Measurements from ENCODE around the gene EMX1. TPM values are rescaled to one million over a fixed set of nuclear protein-coding genes. Genes with fewer than 3 reads are reported as not detected.
A peak's percentile ranks its signal among the peaks of the same experiment; 100 is the strongest.

EMX1 gene
- total RNA-seq, 1 donor from 2014 or later = not detected

- H3K27me3 ChIP-seq = peaks cover 6% of the 10 kb centered on the region
- intact Hi-C loops (cut with DNase I) = no loop called here
These were observed 17.6 kb downstream of the EMX1 start for GRCh38 chr2:72934683-72935610.

GRCh38 chr2:72935611-72935957 lies 18.3 kb downstream of the EMX1 start:
- Histone ChIP-seq H3K9me3 (no peaks in the 10 kb centered on the region), H3K27ac (no peak overlapping the region), H3K4me3 (no peak overlapping the region), H3K36me3 (no peaks in the 10 kb centered on the region), H3K27me3 (no peaks in the 10 kb centered on the region), H3K4me1 (no peaks in the 10 kb centered on the region)
- intact Hi-C loops (cut with DNase I) = no loop called here
- TF ChIP-seq CTCF (IDR thresholded peaks at IDR 0.05) = no peak
- peak; percentile 48 for DNase-seq
- ATAC-seq = no peak

More at GRCh38 chr2:72934683-72935610, 17.6 kb downstream of the EMX1 start:
- ATAC-seq (peak; percentile 22), DNase-seq (peak; percentile 58)
- Histone ChIP-seq H3K4me3 (no peak overlapping the region), H3K4me1 (no peaks in the 10 kb centered on the region), H3K27ac (no peak overlapping the region), H3K9me3 (no peaks in the 10 kb centered on the region), H3K36me3 (no peaks in the 10 kb centered on the region)
- peak; percentile 14 for TF ChIP-seq CTCF (IDR thresholded peaks at IDR 0.05)

GRCh38 chr2:72936660-72937355 lies 19.5 kb downstream of the EMX1 start:
- no peak overlapping the region for H3K27ac ChIP-seq
- TF ChIP-seq CTCF (IDR thresholded peaks at IDR 0.05) = no peak
- no peaks in the 10 kb centered on the region for H3K9me3 ChIP-seq
- intact Hi-C loops (cut with DNase I) = no loop called here
- H3K4me3 ChIP-seq = no peak overlapping the region
- ATAC-seq = no peak
- H3K36me3 ChIP-seq = no peaks in the 10 kb centered on the region
- no peak for DNase-seq
- H3K27me3 ChIP-seq = no peaks in the 10 kb centered on the region
- H3K4me1 ChIP-seq = no peaks in the 10 kb centered on the region

- no peaks in the 10 kb centered on the region for H3K4me1 ChIP-seq
- no peaks in the 10 kb centered on the region for H3K9me3 ChIP-seq
- H3K4me3 ChIP-seq = no peak overlapping the region
- no peak overlapping the region for H3K27ac ChIP-seq
- DNase-seq (no peak), ATAC-seq (no peak)
- no peaks in the 10 kb centered on the region for H3K27me3 ChIP-seq
- H3K36me3 ChIP-seq = no peaks in the 10 kb centered on the region
- TF ChIP-seq CTCF (IDR thresholded peaks at IDR 0.05) = no peak
- intact Hi-C loops (cut with DNase I) = no loop called here
These were observed 20.0 kb downstream of the EMX1 start for GRCh38 chr2:72937356-72937669.

GRCh38 chr2:72938455-72938854 lies 21.1 kb downstream of the EMX1 start:
- Histone ChIP-seq H3K4me3 (no peak overlapping the region), H3K27me3 (no peaks in the 10 kb centered on the region), H3K36me3 (no peaks in the 10 kb centered on the region), H3K4me1 (no peaks in the 10 kb centered on the region), H3K9me3 (no peaks in the 10 kb centered on the region), H3K27ac (no peak overlapping the region)
- ATAC-seq (no peak), DNase-seq (no peak)
- intact Hi-C loops (cut with DNase I) = no loop called here
- no peak for TF ChIP-seq CTCF (IDR thresholded peaks at IDR 0.05)
